IMR-90 (cell line): ENCODE measurements around the gene FTCDNL1.

Experiments used
- CTCF ChIP-seq: conservative IDR thresholded peaks from 2 replicates; pipeline ENCODE4 v1.5.1; 2012; ENCODE audit warnings: mild to moderate bottlenecking, low read depth, low read length, improper control_type of control experiment
- ELK1 ChIP-seq: fragments of 150-350 bp; IDR thresholded peaks from 2 replicates; pipeline ENCODE4 v1.6.1; 2016; ENCODE audit warnings: low read depth, mild to moderate bottlenecking, low read length, moderate library complexity, borderline replicate concordance
- NFE2L2 ChIP-seq: fragments of 150-350 bp; IDR thresholded peaks from 2 replicates; pipeline ENCODE4 v1.6.1; 2016; ENCODE audit warnings: low read depth, mild to moderate bottlenecking, low read length
- POLR2A ChIP-seq: IDR thresholded peaks from 2 replicates; pipeline ENCODE4 v1.6.1; 2012; ENCODE audit warnings: mild to moderate bottlenecking, low read depth, low read length
- USF2 ChIP-seq: fragments of 150-350 bp; IDR thresholded peaks from 2 replicates; pipeline ENCODE4 v1.6.1; 2017; ENCODE audit warnings: mild to moderate bottlenecking, antibody characterized with exemption, low read length, low read depth

GRCh38 chr2:199710551-199710950 lies 140.4 kb downstream of the FTCDNL1 start:
- TF ChIP-seq POLR2A = no peak
- no peak for TF ChIP-seq USF2
- no peak for TF ChIP-seq NFE2L2
- TF ChIP-seq CTCF = no peak
- no peak for TF ChIP-seq ELK1
